ENCODE results near the gene ADD2. TPM values are rescaled to one million over a fixed set of nuclear protein-coding genes. Genes with fewer than 3 reads are reported as not detected.

ADD2 gene
- polyA plus RNA-seq, 1 experiment: 0.12 TPM

GRCh38 chr2:70612574-70612973, 155.4 kb downstream of the ADD2 start:
- ChIA-PET CTCF (interaction anchor here (1.5 to 2.0 kb wide), 2 partner anchors 272 to 308 kb away, joined by 8 to 9 read pairs; no protein-coding TSS in a partner anchor), POLR2A (no interaction called here)
- Histone ChIP-seq H3K9me3 (ENCODE audit: control insufficient read depth, insufficient read depth, low read length) (no peaks in the 10 kb centered on the region), H3K27me3 (ENCODE audit: control insufficient read depth, insufficient read depth, low read length) (peaks cover 6% of the 10 kb centered on the region), H3K4me3 (ENCODE audit: low read depth, low read length) (no peak overlapping the region), H3K27ac (ENCODE audit: low read depth, low read length) (no peak overlapping the region)
- no peak for DNase-seq (ENCODE audit: low read depth, low spot score)
- TF ChIP-seq, protein P1, sequence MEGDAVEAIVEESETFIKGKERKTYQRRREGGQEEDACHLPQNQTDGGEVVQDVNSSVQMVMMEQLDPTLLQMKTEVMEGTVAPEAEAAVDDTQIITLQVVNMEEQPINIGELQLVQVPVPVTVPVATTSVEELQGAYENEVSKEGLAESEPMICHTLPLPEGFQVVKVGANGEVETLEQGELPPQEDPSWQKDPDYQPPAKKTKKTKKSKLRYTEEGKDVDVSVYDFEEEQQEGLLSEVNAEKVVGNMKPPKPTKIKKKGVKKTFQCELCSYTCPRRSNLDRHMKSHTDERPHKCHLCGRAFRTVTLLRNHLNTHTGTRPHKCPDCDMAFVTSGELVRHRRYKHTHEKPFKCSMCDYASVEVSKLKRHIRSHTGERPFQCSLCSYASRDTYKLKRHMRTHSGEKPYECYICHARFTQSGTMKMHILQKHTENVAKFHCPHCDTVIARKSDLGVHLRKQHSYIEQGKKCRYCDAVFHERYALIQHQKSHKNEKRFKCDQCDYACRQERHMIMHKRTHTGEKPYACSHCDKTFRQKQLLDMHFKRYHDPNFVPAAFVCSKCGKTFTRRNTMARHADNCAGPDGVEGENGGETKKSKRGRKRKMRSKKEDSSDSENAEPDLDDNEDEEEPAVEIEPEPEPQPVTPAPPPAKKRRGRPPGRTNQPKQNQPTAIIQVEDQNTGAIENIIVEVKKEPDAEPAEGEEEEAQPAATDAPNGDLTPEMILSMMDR (IDR thresholded peaks at IDR 0.05; ENCODE audit: low read depth, low read length): no peak

DNA sequence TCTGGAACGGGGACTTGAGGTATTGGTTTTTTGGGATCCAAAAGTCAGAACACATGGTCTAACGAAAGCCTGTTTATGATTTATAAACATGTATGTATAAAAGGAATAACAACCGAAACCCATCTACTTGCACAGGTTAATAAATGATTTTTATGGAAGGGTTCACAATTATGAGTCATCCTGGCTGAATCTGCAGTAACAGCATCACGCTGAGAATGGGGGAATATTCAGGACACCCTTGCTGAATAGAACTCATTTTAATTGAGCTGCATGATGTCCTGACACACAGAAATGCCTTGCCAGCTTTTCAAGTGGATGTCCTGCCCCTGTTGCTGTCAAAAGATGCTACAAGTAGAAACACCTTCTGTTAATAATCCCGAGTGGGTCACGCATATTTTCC, 159.6 kb downstream of the ADD2 start:
- TF ChIP-seq, protein P1 (IDR thresholded peaks at IDR 0.05; ENCODE audit: low read depth, low read length): no peak

GRCh38 chr2:70607121-70607561, 160.9 kb downstream of the ADD2 start:
- Histone ChIP-seq H3K4me3 (ENCODE audit: low read depth, low read length) (no peak overlapping the region), H3K9me3 (ENCODE audit: control insufficient read depth, insufficient read depth, low read length) (no peaks in the 10 kb centered on the region), H3K27me3 (ENCODE audit: control insufficient read depth, insufficient read depth, low read length) (peaks cover 4% of the 10 kb centered on the region), H3K27ac (ENCODE audit: low read depth, low read length) (no peak overlapping the region)
- TF ChIP-seq, protein P1 (IDR thresholded peaks at IDR 0.05; ENCODE audit: low read depth, low read length): no peak
- DNase-seq (ENCODE audit: low read depth, low spot score): no peak
- ChIA-PET POLR2A (no interaction called here), CTCF (interaction anchor here (1.2 to 1.6 kb wide), 2 partner anchors 10 to 12 kb away, joined by 3 to 6 read pairs; no protein-coding TSS in a partner anchor)

More for the DNA sequence above, 159.6 kb downstream of the ADD2 start:
- no peak overlapping the region for H3K4me3 ChIP-seq (ENCODE audit: low read depth, low read length)
- H3K9me3 ChIP-seq (ENCODE audit: control insufficient read depth, insufficient read depth, low read length): no peaks in the 10 kb centered on the region
- POLR2A ChIA-PET: no interaction called here
- CTCF ChIA-PET: interaction anchor here (1.7 kb wide), 1 partner anchor 9 kb away, joined by 8 read pairs; no protein-coding TSS in a partner anchor
- no peak for DNase-seq (ENCODE audit: low read depth, low spot score)
- H3K27me3 ChIP-seq (ENCODE audit: control insufficient read depth, insufficient read depth, low read length): peaks cover 6% of the 10 kb centered on the region
- H3K27ac ChIP-seq (ENCODE audit: low read depth, low read length): no peak overlapping the region

Small RNA genes within 50 kb of the gene (small RNA-seq; reads per million reads assigned to genes)
- gene HMGN2P21 (ENCODE audit: insufficient read length, low read depth): not detected

Other genes with a start within 250 kb of the ADD2 start
- not detected in 2 replicates for gene TGFA, start 214.4 kb downstream of the ADD2 start, polyA plus RNA-seq (2011; rRNA removed)
- gene FIGLA, start 22.4 kb upstream of the ADD2 start, polyA plus RNA-seq (2011; rRNA removed): not detected in 2 replicates
- not detected in 2 replicates for gene CLEC4F, start 52.4 kb upstream of the ADD2 start, polyA plus RNA-seq (2011; rRNA removed)
- not detected in 2 replicates for gene CD207, start 67.6 kb upstream of the ADD2 start, polyA plus RNA-seq (2011; rRNA removed)
- 0.83 and 1.3 TPM in 2 replicates for gene VAX2, start 132.4 kb upstream of the ADD2 start, polyA plus RNA-seq (2011; rRNA removed)
- gene ATP6V1B1, start 167.7 kb upstream of the ADD2 start, polyA plus RNA-seq (2011; rRNA removed): 0.57 and 0.82 TPM in 2 replicates
- 0.72 and 1.1 TPM in 2 replicates for gene ANKRD53, start 210.4 kb upstream of the ADD2 start, polyA plus RNA-seq (2011; rRNA removed)
- gene TEX261, start 226.7 kb upstream of the ADD2 start, polyA plus RNA-seq (2011; rRNA removed): 106 and 119 TPM in 2 replicates